ENCODE results near the gene RNU4-1.

RNU4-1 gene

GRCh38 chr12:120286768-120287490, 6.1 kb downstream of the RNU4-1 start:
- peaks cover 10% of the 10 kb centered on the region for H3K4me1 ChIP-seq (ENCODE audit: control insufficient read depth, insufficient read depth, low read length)
- no peaks in the 10 kb centered on the region for H3K36me3 ChIP-seq (ENCODE audit: control insufficient read depth, insufficient read depth, low read length)
- H3K27me3 ChIP-seq (ENCODE audit: control insufficient read depth, insufficient read depth, low read length), result no peaks in the 10 kb centered on the region
- no peaks in the 10 kb centered on the region for H3K9me3 ChIP-seq (ENCODE audit: control insufficient read depth, insufficient read depth, low read length)
- H3K9ac ChIP-seq (ENCODE audit: low read depth, low read length), result no peak overlapping the region
- no peak overlapping the region for H3K27ac ChIP-seq (ENCODE audit: low read depth, low read length)
- H3K4me3 ChIP-seq (ENCODE audit: low read depth, low read length), result no peak overlapping the region

GRCh38 chr12:120284381-120284780, 8.7 kb downstream of the RNU4-1 start:
- Histone ChIP-seq H3K4me1 (ENCODE audit: control insufficient read depth, insufficient read depth, low read length) (peaks cover 4% of the 10 kb centered on the region), H3K9me3 (ENCODE audit: control insufficient read depth, insufficient read depth, low read length) (no peaks in the 10 kb centered on the region), H3K27me3 (ENCODE audit: control insufficient read depth, insufficient read depth, low read length) (no peaks in the 10 kb centered on the region), H3K36me3 (ENCODE audit: control insufficient read depth, insufficient read depth, low read length) (no peaks in the 10 kb centered on the region), H3K9ac (ENCODE audit: low read depth, low read length) (no peak overlapping the region), H3K27ac (ENCODE audit: low read depth, low read length) (no peak overlapping the region), H3K4me3 (ENCODE audit: low read depth, low read length) (no peak overlapping the region)

- Histone ChIP-seq H3K4me1 (ENCODE audit: control insufficient read depth, insufficient read depth, low read length) (peaks cover 4% of the 10 kb centered on the region), H3K9ac (ENCODE audit: low read depth, low read length) (no peak overlapping the region), H3K4me3 (ENCODE audit: low read depth, low read length) (no peak overlapping the region), H3K27ac (ENCODE audit: low read depth, low read length) (no peak overlapping the region), H3K9me3 (ENCODE audit: control insufficient read depth, insufficient read depth, low read length) (peaks cover 4% of the 10 kb centered on the region; the same call in 1 of the 2 replicates), H3K27me3 (ENCODE audit: control insufficient read depth, insufficient read depth, low read length) (no peaks in the 10 kb centered on the region), H3K36me3 (ENCODE audit: control insufficient read depth, insufficient read depth, low read length) (no peaks in the 10 kb centered on the region)
Observed at GRCh38 chr12:120283318-120283717, 9.7 kb downstream of the RNU4-1 start.

GRCh38 chr12:120278137-120279069, 14.6 kb downstream of the RNU4-1 start:
- H3K27ac ChIP-seq (ENCODE audit: low read depth, low read length), result no peak overlapping the region
- H3K4me3 ChIP-seq (ENCODE audit: low read depth, low read length), result no peak overlapping the region
- H3K4me1 ChIP-seq (ENCODE audit: control insufficient read depth, insufficient read depth, low read length), result no peaks in the 10 kb centered on the region
- no peaks in the 10 kb centered on the region for H3K27me3 ChIP-seq (ENCODE audit: control insufficient read depth, insufficient read depth, low read length)
- H3K9ac ChIP-seq (ENCODE audit: low read depth, low read length), result no peak overlapping the region
- H3K36me3 ChIP-seq (ENCODE audit: control insufficient read depth, insufficient read depth, low read length), result no peaks in the 10 kb centered on the region
- peaks cover 4% of the 10 kb centered on the region; the same call in 1 of the 2 replicates for H3K9me3 ChIP-seq (ENCODE audit: control insufficient read depth, insufficient read depth, low read length)

GRCh38 chr12:120276734-120277133, 16.3 kb downstream of the RNU4-1 start:
- Histone ChIP-seq H3K4me1 (ENCODE audit: control insufficient read depth, insufficient read depth, low read length) (no peaks in the 10 kb centered on the region), H3K4me3 (ENCODE audit: low read depth, low read length) (no peak overlapping the region), H3K27ac (ENCODE audit: low read depth, low read length) (no peak overlapping the region), H3K9ac (ENCODE audit: low read depth, low read length) (no peak overlapping the region), H3K27me3 (ENCODE audit: control insufficient read depth, insufficient read depth, low read length) (no peaks in the 10 kb centered on the region), H3K36me3 (ENCODE audit: control insufficient read depth, insufficient read depth, low read length) (no peaks in the 10 kb centered on the region), H3K9me3 (ENCODE audit: control insufficient read depth, insufficient read depth, low read length) (peaks cover 4% of the 10 kb centered on the region; the same call in 1 of the 2 replicates)

GRCh38 chr12:120267736-120268135, 25.3 kb downstream of the RNU4-1 start:
- Histone ChIP-seq H3K9ac (ENCODE audit: low read depth, low read length) (no peak overlapping the region), H3K27ac (ENCODE audit: low read depth, low read length) (no peak overlapping the region), H3K9me3 (ENCODE audit: control insufficient read depth, insufficient read depth, low read length) (no peaks in the 10 kb centered on the region), H3K27me3 (ENCODE audit: control insufficient read depth, insufficient read depth, low read length) (no peaks in the 10 kb centered on the region), H3K4me3 (ENCODE audit: low read depth, low read length) (no peak overlapping the region), H3K4me1 (ENCODE audit: control insufficient read depth, insufficient read depth, low read length) (peaks cover 23% of the 10 kb centered on the region), H3K36me3 (ENCODE audit: control insufficient read depth, insufficient read depth, low read length) (peaks cover 1% of the 10 kb centered on the region; the same call in 1 of the 2 replicates)

- Histone ChIP-seq H3K27ac (ENCODE audit: low read depth, low read length) (no peak overlapping the region), H3K9me3 (ENCODE audit: control insufficient read depth, insufficient read depth, low read length) (no peaks in the 10 kb centered on the region), H3K27me3 (ENCODE audit: control insufficient read depth, insufficient read depth, low read length) (no peaks in the 10 kb centered on the region), H3K9ac (ENCODE audit: low read depth, low read length) (no peak overlapping the region), H3K36me3 (ENCODE audit: control insufficient read depth, insufficient read depth, low read length) (peaks cover 9% of the 10 kb centered on the region), H3K4me3 (ENCODE audit: low read depth, low read length) (0 out of 2 replicates have a peak overlapping the region, but pooled peaks have one; percentile 43), H3K4me1 (ENCODE audit: control insufficient read depth, insufficient read depth, low read length) (peaks cover 32% of the 10 kb centered on the region)
Observed at GRCh38 chr12:120266180-120266870, 26.7 kb downstream of the RNU4-1 start.

- Histone ChIP-seq H3K9ac (ENCODE audit: low read depth, low read length) (peak within 1 kb of the TSS; percentile 80), H3K27ac (ENCODE audit: low read depth, low read length) (peak within 1 kb of the TSS; percentile 64), H3K4me3 (ENCODE audit: low read depth, low read length) (peak within 1 kb of the TSS; percentile 85), H3K4me1 (ENCODE audit: control insufficient read depth, insufficient read depth, low read length) (peaks cover 32% of the 10 kb centered on the region), H3K9me3 (ENCODE audit: control insufficient read depth, insufficient read depth, low read length) (no peaks in the 10 kb centered on the region), H3K36me3 (ENCODE audit: control insufficient read depth, insufficient read depth, low read length) (peaks cover 9% of the 10 kb centered on the region), H3K27me3 (ENCODE audit: control insufficient read depth, insufficient read depth, low read length) (no peaks in the 10 kb centered on the region)
Observed at GRCh38 chr12:120265473-120266179, 27.4 kb downstream of the RNU4-1 start, which contains the start of gene PXN. Gene PXN (minus strand): TSS chr12:120265730. CDS start chr12:120265629, 101 bp downstream.

GRCh38 chr12:120264904-120265472, 28.0 kb downstream of the RNU4-1 start:
- no peaks in the 10 kb centered on the region for H3K9me3 ChIP-seq (ENCODE audit: control insufficient read depth, insufficient read depth, low read length)
- H3K9ac ChIP-seq (ENCODE audit: low read depth, low read length), result peak overlapping the region; percentile 80
- H3K36me3 ChIP-seq (ENCODE audit: control insufficient read depth, insufficient read depth, low read length), result peaks cover 9% of the 10 kb centered on the region
- no peaks in the 10 kb centered on the region for H3K27me3 ChIP-seq (ENCODE audit: control insufficient read depth, insufficient read depth, low read length)
- peak overlapping the region; percentile 85 for H3K4me3 ChIP-seq (ENCODE audit: low read depth, low read length)
- peak overlapping the region; percentile 64 for H3K27ac ChIP-seq (ENCODE audit: low read depth, low read length)
- peaks cover 32% of the 10 kb centered on the region for H3K4me1 ChIP-seq (ENCODE audit: control insufficient read depth, insufficient read depth, low read length)

All from HUES48 (cell line).